Chondrocyte (in vitro differentiated cells): ENCODE data around the gene RASSF10. TPM values are rescaled to one million over a fixed set of nuclear protein-coding genes. Genes with fewer than 3 reads are reported as not detected.
"Not testable (repeated sequence)": the region's sequence is repeated elsewhere in the genome, so short reads cannot be mapped to it uniquely, and the experiment has no call there.

Experiments
- DNase-seq: peaks from one replicate; pipeline ENCODE4 v3.0.0; 2021; ENCODE audit warnings: mixed read lengths, low spot score
- H3K27ac Mint-ChIP-seq: one replicate; pipeline ENCODE4 v1.8.0; 2021; ENCODE audit warnings: mild to moderate bottlenecking, moderate library complexity, mixed read lengths; ENCODE audit not compliant: unreplicated experiment
- H3K27me3 Mint-ChIP-seq: 2 replicates; pipeline ENCODE4 v1.8.0; 2021; ENCODE audit warnings: low read depth, mixed read lengths
- H3K36me3 Mint-ChIP-seq: 2 replicates; pipeline ENCODE4 v1.8.0; 2021; ENCODE audit warnings: low read depth, mixed read lengths
- H3K4me1 Mint-ChIP-seq: 2 replicates; pipeline ENCODE4 v1.8.0; 2021; ENCODE audit warnings: low read depth, mild to moderate bottlenecking, mixed read lengths
- H3K4me3 Mint-ChIP-seq: one replicate; pipeline ENCODE4 v1.8.0; 2021; ENCODE audit warnings: mild to moderate bottlenecking, moderate library complexity, mixed read lengths; ENCODE audit not compliant: unreplicated experiment
- H3K9me3 Mint-ChIP-seq: 2 replicates; pipeline ENCODE4 v1.8.0; 2021; ENCODE audit warnings: low read depth, mixed read lengths
- CTCF ChIP-seq: fragments of 200-600 bp; sonication (generic); IDR thresholded peaks from 2 replicates; pipeline ENCODE4 v1.5.0; 2021; ENCODE audit warnings: antibody characterized with exemption, mild to moderate bottlenecking, moderate library complexity
- total RNA-seq: library from RNA; stranded (reverse); gene quantifications from 3 replicates; pipeline ENCODE4 v1.2.1, GENCODE V29; 2021

The RASSF10 gene
- total RNA-seq, 1 donor from 2014 or later = not detected

GRCh38 chr11:13039126-13039525 is 30.0 kb downstream of the RASSF10 start:
- no peaks in the 10 kb centered on the region for H3K9me3 Mint-ChIP-seq
- H3K27me3 Mint-ChIP-seq = peaks cover 46% of the 10 kb centered on the region
- no peak overlapping the region for H3K27ac Mint-ChIP-seq
- H3K4me1 Mint-ChIP-seq = no peaks in the 10 kb centered on the region
- TF ChIP-seq CTCF = no peak
- no peak overlapping the region for H3K4me3 Mint-ChIP-seq
- peaks cover 2% of the 10 kb centered on the region for H3K36me3 Mint-ChIP-seq
- DNase-seq = no peak

GRCh38 chr11:13040969-13041561 is 31.9 kb downstream of the RASSF10 start:
- no peak overlapping the region for H3K27ac Mint-ChIP-seq

GRCh38 chr11:13042873-13043342 is 33.8 kb downstream of the RASSF10 start:
- H3K27me3 Mint-ChIP-seq = peaks cover 25% of the 10 kb centered on the region
- no peaks in the 10 kb centered on the region for H3K9me3 Mint-ChIP-seq
- H3K36me3 Mint-ChIP-seq = no peaks in the 10 kb centered on the region
- no peak overlapping the region for H3K4me3 Mint-ChIP-seq
- H3K4me1 Mint-ChIP-seq = no peaks in the 10 kb centered on the region
- no peak for TF ChIP-seq CTCF
- no peak for DNase-seq
- H3K27ac Mint-ChIP-seq = no peak overlapping the region

More at GRCh38 chr11:13040969-13041561, 31.9 kb downstream of the RASSF10 start:
- H3K4me1 Mint-ChIP-seq = no peaks in the 10 kb centered on the region
- no peaks in the 10 kb centered on the region for H3K9me3 Mint-ChIP-seq
- no peaks in the 10 kb centered on the region for H3K36me3 Mint-ChIP-seq
- H3K27me3 Mint-ChIP-seq = peaks cover 32% of the 10 kb centered on the region
- H3K4me3 Mint-ChIP-seq = no peak overlapping the region
- no peak for TF ChIP-seq CTCF
- no peak for DNase-seq

- H3K27me3 Mint-ChIP-seq = peaks cover 22% of the 10 kb centered on the region
- TF ChIP-seq CTCF = no peak
Measured at GRCh38 chr11:13043912-13044628, 35.0 kb downstream of the RASSF10 start.

GRCh38 chr11:13045089-13045488 is 36.0 kb downstream of the RASSF10 start:
- H3K4me3 Mint-ChIP-seq, H3K27ac Mint-ChIP-seq, H3K9me3 Mint-ChIP-seq, H3K4me1 Mint-ChIP-seq, H3K36me3 Mint-ChIP-seq, DNase-seq: not testable (repeated sequence)
- peaks cover 15% of the 10 kb centered on the region for H3K27me3 Mint-ChIP-seq

More at GRCh38 chr11:13043912-13044628, 35.0 kb downstream of the RASSF10 start:
- no peaks in the 10 kb centered on the region for H3K9me3 Mint-ChIP-seq
- H3K4me1 Mint-ChIP-seq = no peaks in the 10 kb centered on the region
- H3K4me3 Mint-ChIP-seq = no peak overlapping the region
- H3K36me3 Mint-ChIP-seq = no peaks in the 10 kb centered on the region
- no peak overlapping the region for H3K27ac Mint-ChIP-seq
- DNase-seq = no peak
